Stimulated activated CD4-positive, alpha-beta T cell treated with anti-CD3 and anti-CD28 coated beads, Interleukin-4, amount 100 ng/mL, for 1 hour (primary cell): ENCODE data around the gene TAT.
A peak's percentile ranks its signal among the peaks of the same experiment; 100 is the strongest.
"Not testable (repeated sequence)": the region's sequence is repeated elsewhere in the genome, so short reads cannot be mapped to it uniquely, and the experiment has no call there.

Experiments used
- DNase-seq: peaks from one replicate; pipeline ENCODE4 v3.0.0-alpha.2; 2020

Gene TAT

GRCh38 chr16:71576971-71577370 lies at the start of gene TAT:
Gene TAT (minus strand): TSS chr16:71577092. CDS start chr16:71576415, 677 bp downstream.
- DNase-seq = no peak

GRCh38 chr16:71626018-71626857 lies 49.3 kb upstream of the TAT start, which contains the start of gene MARVELD3:
Gene MARVELD3 (plus strand): TSS chr16:71626184. CDS start chr16:71626230, 46 bp downstream.
- peak; percentile 29 for DNase-seq

DNA sequence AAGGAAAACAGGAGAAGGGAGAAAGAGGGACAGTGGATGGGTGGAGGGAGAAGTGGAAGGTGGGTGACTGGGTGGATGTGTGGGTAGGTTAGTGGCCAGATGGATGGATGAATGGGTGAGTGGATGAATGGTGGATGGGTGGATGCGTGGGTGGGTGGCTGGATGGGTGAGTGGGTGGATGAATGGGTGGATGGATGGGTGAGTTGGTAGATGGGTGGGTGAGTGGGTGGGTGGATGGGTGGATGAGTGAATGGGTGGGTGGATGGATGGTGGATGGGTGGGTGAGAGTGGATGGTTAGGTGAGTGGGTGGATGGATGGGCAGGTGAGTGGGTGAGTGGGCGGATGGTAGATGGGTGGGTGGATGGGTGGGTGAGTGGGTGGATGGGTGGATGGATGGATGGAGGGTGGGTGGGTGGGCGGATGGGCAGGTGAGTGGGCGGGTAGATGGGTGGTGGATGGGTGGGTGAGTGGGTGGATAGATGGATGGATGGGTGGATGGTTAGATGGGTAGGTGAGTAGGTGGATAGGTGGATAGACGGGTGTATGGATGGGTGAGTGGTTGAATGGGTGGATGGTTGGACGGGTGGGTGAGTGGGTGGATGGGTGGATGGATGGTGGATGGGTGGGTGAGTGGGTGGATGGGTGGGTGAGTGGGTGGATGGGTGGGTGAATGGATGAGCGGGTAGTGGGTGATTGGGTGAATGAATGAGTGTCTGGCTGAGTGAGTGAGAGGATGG lies 48.4 kb upstream of the TAT start:
- no peak for DNase-seq

- DNase-seq = no peak
Measured at GRCh38 chr16:71623597-71623996, 46.7 kb upstream of the TAT start.

- DNase-seq = no peak
Measured at GRCh38 chr16:71622088-71622487, 45.2 kb upstream of the TAT start.

- DNase-seq = no peak
Measured at GRCh38 chr16:71618429-71618828, 41.5 kb upstream of the TAT start.

DNA sequence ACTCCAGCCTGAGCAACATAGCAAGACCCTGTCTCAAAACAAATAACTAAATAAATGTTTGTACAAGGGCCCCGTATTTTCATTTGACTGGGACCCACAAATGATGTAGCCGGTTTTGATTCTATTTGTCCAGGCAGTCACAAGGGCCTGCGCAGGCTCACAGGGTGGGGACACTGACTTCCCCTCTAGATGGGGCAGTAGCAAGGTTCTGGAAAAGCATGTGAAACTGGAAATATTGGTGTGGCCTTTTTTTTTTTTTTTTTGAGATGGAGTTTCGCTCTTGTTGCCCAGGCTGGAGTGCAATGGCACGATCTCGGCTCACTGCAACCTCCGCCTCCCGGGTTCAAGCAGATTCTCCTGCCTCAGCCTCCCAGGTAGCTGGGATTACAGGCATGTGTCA lies 38.1 kb upstream of the TAT start:
- not testable (repeated sequence) for DNase-seq

GRCh38 chr16:71610936-71611871 lies 34.3 kb upstream of the TAT start:
- peak; percentile 81 for DNase-seq

- no peak for DNase-seq
Measured at GRCh38 chr16:71610447-71610846, 33.6 kb upstream of the TAT start.

DNA sequence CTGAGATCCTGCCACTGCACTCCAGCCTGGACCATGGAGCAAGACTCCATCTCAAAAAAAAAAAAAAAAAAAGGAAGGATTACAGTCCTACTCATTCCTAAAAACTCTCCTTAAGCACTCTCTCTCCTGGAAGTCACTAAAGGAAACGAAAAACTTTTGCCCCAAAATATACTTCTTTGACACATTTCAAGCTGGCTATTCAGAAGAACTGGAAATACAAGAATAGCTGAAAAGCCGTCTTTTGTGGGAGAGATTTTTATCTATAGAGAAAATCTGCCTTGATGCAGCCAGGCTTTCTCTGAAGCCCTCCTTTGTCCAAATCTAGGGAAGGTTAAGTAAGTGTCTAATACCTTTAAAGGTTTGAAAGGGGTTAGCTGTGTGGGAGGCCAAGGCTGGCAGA lies 32.2 kb upstream of the TAT start:
- no peak for DNase-seq

DNA sequence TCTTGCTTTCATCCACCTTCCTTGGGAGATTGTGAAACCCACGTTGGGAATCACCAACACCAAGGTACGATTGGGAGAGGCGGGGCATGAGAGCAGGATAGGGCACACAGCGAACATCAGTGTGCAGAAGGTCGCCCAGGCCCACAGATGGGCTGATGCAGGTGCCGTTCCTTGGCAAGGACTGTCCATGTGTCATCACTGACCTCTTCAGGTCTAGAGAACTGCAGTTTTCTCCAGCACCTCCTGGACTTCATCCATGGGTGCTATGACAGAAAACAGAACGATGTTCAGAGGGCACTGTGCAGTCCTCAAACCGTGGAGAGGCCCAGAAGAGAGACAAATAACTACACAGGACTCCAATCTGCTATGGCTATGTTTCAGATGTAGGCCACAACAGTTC lies 23.9 kb upstream of the TAT start:
- no peak for DNase-seq

DNA sequence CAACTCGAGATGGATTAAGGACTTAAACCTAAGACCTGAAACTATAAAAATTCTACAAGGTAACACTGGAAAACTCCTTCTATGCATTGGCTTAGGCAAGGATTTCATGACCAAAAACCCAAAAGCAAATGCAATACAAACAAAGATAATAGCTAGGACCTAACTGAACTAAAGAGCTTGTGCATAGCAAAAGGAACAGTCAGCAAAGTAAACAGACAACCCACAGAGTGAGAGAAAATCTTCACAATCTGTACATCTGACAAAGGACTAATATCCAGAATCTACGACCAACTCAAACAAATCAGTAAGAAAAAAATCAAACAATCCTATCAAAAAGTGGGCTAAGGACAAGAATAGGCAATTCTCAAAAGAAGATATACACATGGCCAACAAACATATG lies 21.5 kb upstream of the TAT start:
- DNase-seq = not testable (repeated sequence)

DNA sequence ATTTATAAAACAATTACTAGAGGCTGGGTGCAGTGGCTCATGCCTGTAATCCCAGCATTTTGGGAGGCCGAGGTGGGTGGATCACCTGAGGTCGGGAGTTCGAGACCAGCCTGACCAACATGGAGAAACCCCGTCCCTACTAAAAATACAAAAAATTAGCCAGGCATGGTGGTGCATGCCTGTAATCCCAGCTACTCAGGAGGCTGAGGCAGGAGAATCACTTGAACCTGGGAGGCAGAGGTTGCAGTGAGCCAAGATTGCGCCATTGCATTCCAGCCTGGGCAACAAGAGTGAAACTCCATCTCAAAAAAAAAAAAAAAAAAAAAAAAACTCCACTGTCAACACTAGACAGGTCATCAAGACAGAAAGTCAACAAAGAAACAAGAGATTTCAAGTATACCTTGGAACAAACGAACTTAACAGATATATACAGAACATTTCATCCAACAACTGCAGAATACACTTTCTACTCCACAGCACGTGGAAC lies 18.5 kb upstream of the TAT start:
- DNase-seq = not testable (repeated sequence)

- no peak for DNase-seq
Measured at GRCh38 chr16:71594000-71594646, 17.2 kb upstream of the TAT start.

DNA sequence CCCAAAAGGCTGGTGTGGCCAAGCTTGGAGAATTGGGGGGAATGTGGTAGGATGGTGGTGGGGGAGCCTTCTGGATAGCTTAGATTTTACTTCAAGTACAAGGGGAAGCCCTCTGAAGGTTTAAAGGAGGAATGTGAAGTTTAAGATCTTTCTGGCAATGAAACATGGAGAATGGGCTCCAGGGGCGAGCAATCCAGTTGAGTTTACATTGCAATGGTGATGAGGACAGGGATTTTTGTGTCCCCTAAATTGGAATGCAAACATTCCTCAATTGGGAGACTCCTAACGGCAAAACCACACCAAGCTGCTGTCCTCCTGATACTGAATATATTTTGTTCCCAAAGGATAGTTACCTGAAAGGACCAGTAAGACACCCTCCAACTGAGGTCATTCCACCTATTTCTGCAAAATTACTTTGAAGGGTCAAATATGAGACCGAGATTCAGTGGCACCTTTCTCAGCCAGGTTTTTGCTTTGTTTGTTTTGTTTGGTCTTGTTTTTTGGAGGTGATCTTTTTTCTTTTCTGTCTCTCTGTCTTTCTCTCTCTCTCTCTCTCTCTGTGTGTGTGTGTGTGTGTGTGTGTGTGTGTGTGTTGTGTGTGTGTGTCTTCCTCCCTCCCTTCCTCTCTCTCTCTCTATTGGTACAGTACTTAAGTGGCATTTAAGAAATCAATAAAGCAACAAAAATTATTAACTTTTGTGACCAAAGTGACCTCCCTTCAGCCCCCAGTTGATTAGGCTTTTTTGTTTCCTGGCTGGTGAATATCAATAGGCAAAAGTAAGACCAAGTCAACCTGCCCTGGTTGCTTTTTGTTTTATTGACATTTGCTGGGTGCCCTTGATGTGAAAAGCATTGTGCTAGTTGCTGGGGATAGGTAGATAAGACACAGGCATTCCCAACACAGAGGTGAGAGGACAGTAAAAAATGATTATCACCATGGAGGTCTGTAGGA lies 16.4 kb upstream of the TAT start:
- no peak for DNase-seq

DNA sequence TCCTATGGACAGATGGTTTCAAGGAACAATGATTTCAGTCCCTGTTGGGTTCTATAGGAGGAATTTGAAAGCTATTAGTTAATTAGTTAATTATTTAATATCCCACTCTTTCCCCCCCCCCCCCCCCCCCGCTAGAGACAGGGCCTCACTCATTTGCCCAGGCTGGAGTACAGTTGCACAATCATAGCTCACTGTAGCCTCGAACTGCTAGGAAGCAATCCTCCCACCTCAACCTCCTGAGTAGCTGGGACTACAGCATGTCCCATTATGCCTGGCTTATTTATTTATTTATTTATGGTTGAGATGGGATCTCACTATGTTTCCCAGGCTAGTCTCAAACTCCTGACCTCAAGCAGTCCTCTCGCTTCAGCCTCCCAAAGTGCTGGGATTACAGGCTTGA lies 15.0 kb upstream of the TAT start:
- no peak for DNase-seq

DNA sequence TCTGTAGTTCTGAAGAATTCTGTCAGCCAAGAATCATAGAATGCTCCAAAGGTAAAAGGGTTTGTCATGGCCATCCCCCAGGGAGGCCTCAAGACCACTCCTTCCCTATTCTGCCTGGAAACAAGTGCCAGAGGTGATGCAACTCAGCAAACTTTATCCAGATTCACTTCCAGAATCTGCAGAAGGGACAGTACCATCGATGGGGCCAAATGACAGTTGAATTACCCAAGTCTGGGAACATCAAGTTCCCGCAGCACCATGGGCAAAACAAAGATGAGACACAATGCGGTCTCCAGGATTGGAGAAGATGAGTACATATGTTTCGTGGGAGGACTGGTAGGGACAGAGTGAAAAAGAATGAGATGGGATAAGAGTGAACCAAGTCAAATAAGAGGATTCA lies 13.7 kb upstream of the TAT start:
- DNase-seq = no peak

GRCh38 chr16:71590071-71590470 lies 13.2 kb upstream of the TAT start:
- not testable (repeated sequence) for DNase-seq

DNA sequence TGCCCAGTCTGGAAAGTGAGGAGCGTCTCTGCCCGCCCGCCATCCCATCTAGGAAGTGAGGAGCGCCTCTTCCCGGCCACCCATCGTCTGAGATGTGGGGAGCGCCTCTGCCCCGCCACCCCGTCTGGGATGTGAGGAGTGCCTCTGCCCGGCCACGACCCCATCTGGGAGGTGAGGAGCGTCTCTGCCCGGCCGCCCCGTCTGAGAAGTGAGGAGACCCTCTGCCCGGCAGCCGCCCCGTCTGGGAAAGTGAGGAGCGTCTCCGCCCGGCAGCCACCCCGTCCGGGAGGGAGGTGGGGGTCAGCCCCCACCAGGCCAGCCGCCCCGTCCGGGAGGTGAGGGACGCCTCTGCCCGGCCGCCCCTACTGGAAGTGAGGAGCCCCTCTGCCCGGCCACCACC lies 12.4 kb upstream of the TAT start:
- not testable (repeated sequence) for DNase-seq

DNA sequence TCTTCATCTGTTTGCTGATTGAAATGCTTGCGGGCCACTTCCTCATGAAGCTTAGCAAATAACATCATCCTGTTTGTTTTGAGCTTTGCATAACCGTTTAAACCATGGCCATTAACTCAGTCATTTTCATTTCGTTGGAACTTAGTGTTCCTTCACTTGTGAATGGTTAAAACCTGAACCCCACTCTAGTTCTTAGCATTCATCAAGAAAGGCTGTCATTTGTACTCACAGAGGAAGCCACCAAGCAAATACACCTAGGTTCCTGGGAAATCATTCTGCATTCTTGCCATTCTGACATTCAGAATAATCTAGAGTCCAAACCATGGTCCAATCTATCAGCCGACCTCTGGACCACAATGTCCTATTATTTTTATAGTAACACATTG lies 8.4 kb upstream of the TAT start:
- no peak for DNase-seq
